HG03159 (cell line): ENCODE results near the gene ADO.
A peak's percentile ranks its signal among the peaks of the same experiment; 100 is the strongest.

Experiments used
- ATAC-seq: cut with Tn5 transposase; IDR thresholded peaks from one replicate; pipeline ENCODE4 v1.9.1; 2021; ENCODE audit warnings: mild to moderate bottlenecking, moderate library complexity; ENCODE audit not compliant: unreplicated experiment

The ADO gene

DNA sequence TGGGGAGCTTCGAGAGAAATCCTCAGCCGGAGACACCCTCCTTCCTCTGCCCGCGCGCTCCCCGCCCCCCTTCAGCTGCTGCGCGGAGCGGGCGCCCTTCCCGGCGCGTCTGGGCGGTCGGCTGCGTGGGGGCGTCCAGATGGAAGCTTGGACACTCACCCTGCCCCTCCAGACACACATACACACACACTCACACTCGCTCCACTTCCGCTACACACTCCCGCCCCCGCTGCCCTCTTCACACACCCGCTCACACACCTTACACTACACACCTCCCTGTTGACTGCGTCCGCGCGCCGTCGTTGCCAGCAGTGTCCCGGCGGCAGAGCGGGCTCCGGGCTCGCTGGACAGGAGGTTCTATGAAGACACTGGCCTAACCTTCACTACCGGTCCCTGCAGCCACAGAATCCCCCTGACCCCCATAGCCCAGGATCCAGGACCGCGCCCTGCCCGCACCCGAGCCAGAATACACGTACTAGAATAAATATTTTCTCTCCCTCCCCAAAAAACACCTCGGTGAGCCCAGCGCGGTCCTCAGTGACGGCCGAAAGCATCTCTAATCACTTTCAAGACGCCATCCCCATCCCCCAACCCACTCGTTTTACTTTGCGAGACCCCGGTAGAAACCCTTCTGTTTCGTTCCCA is 12.7 kb downstream of the ADO start:
- peak; percentile 10 for ATAC-seq

DNA sequence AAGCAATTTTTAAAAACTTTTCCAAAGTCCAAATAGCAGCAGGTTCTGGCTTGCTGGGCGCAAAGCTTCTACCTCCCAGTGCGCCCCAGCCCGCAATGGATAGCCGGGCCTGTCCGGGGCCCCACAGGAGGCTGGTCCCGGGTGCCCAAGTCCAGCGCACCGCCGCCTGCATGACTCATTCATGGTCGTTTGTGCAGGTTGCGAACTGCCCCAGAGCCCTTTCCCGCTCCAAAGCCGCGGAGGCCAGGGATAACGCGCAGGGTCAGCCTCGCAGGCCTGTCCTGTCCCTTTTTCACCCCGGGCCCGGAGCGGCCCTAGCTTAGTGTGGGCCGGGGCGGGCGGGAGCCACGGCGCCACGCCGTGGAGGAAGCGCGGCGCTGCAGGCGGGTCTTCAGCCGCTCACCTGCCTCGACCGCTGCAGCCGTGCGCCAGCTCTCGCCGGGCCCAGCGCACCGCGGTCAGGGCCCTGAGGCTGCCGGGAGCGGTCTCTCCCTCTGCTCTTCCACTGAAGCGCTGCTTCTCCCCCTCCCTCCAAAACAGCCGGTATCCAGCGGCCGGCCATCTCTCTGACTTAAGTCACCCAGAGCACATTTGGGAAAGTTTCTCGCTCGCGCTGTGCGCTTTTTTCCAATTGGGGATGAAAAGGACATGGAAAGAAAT is 13.4 kb downstream of the ADO start:
- ATAC-seq: peak; percentile 31

DNA sequence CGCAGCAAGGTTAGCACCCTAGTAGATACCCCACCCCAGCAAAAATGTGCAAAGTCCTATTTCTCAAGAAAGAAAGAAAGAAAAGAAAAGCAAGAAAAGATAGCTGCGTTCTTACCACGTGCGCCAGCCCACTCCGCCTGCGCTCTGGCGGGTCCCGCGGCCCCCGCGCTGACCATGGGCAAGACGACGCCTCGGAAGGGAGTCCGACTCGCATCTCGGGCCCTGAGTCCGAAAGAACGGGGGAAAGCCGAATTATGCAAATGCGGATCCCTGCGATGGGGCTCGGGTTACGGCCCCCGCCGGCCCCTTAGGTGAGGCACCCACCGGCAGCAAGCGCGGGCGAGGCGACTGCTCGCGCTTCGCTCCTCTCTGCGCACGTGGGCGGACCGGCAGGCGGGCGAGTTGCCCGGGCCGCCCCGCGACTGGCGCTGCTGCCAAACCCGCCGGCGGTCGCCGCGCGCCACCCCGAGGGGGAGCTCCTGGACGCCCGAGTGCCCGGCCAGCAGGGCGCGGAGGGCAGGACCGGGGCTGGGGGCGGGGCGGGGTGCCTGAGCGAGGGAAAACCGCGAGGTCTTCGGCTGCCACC is 14.0 kb downstream of the ADO start:
- ATAC-seq: no peak

DNA sequence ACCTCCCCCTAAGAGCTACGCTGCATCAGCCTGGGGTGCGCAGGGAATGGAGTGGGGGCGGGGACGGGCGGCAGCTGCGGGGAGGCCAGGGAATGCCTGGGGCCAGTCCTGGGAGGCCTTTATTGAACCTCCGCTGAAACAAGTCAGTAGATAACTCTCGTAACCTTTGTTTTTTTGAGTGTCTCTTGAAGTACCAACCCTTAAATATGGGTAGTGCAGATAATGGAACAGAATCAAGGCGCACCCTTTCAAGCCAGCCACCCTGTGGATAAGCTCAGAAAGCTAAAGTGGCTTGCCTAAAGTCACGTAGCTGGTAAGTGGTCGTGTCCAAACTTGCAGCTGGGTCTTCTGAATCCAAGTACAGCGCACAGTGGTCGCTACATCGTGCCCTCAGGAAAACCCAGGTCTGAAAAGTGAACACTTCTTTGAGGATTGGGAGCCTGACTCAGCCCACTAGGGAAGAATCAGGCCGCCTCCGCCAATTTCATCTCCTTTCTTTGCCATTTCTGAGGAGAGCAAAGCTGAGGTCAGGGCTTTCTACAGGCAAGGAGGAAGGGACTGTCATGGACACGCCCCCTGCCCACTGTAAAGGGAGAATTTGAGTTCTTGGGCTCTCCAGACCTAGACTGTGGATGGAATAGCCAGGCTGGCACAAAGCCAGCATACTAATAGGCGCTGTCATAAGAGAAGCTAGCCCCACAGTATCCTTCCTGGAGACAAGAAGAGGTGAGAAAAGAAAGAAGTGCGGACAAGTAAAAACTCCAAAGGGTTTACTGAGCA is 14.8 kb downstream of the ADO start:
- ATAC-seq: no peak

DNA sequence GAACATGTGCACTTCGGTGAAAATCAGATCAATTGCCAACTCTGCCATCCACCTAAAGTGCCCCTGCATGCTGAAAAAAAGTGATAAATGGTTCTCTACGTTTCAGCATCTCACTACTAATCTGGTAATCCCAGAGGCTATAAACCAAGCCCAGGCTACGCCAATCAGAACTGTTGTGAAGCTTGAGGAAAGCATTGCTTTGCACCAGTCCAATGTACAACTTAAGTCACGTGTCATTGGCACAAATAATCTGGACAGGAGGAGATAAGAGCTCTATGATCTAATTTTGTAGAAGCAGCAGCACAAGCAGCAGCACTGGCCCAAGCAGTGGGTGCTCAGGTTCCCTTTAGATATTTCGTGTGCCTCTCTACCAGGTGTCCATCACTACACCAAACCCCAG is 16.1 kb downstream of the ADO start:
- no peak for ATAC-seq

DNA sequence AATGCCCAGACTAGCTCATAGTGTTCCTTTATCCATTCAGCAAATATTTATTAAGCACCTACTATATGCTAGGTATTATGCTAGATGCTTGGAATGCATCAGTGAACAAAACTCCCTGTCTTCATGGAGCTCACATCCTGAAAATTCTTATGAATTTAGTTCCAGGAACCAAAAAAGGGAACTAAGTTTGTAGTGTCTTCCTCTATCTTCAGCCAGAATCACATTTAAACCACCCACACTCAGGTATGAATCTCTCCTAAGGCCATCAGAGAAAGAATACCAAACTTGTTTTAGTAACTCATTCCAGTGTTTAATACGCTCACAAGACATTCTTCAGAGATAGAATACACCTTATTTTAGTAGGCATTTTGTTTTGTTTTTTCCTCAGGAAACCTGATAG is 21.8 kb downstream of the ADO start:
- no peak for ATAC-seq

DNA sequence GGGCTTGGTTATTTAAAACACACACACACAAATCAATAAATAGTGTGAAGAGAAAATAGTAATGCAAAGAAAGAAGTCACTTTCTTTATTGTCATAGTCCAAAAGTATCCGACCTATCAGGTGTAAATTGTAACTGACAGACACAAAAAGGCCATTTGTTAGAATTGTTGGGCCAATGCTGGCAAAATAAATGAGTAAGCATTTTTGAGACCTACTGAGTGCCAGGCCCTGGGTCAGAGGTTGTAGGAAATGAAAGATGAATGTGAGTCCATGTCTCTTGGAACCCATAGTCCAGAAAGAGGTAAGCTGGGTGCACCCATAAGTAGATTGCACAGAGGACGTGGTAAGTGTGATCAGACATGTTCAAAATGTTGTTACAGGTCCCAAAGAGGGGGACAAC is 25.1 kb downstream of the ADO start:
- ATAC-seq: no peak

DNA sequence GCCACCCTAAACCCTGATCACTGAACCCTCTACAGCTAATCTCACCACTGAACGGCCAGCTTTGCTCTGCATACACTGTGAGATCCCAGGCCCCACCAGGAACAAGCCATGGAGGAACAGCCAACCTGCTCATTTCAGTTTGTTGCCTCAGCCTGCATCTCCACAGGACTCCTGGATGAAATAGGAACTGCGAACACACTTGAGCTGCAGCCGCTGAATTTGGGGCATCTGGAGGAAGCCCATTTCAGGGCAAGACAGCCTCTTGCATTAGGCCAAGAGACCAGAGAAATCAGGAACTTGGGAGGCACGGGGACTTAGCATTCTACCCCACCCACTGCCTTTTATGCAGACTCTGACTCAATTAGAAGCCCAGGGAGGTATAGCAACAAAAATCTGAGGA is 26.2 kb downstream of the ADO start:
- ATAC-seq: no peak

DNA sequence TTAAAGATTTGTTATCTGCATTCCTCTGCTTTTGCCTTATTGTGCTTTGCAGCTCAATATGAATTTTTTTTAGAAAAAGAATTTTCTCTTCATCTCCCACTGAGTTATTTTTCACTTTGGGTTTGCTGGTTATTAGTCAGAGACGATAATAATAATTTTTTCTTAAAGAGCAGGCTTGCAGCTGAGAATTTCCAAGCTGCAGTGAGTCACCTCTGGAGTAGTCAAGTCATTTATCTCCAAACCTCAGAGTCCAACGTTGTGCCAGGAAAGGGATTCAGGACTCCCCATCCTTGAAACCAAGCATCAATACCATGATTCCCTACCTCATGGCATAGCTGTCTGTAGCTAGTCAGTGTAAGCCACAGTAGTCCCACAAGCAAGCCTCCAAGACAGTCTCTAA is 26.8 kb downstream of the ADO start:
- ATAC-seq: no peak

DNA sequence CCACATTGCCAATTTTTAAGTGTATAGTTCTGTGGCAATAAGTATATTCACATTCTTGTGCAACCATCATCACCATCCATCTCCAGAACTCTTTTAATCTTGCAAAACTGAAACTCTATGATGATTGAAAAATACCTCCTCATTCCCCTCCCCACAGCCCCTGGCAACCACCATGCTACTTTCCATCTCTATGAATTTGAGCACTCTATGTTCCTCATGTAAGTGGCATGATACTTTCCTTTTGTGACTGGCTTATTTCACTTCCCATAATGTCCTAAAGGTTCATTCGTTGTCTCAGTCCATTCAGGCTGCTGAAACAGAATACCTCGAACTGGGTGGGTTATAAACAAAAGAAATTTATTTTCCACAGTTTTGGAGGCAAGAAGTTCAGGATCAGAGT is 35.1 kb downstream of the ADO start:
- ATAC-seq: no peak

DNA sequence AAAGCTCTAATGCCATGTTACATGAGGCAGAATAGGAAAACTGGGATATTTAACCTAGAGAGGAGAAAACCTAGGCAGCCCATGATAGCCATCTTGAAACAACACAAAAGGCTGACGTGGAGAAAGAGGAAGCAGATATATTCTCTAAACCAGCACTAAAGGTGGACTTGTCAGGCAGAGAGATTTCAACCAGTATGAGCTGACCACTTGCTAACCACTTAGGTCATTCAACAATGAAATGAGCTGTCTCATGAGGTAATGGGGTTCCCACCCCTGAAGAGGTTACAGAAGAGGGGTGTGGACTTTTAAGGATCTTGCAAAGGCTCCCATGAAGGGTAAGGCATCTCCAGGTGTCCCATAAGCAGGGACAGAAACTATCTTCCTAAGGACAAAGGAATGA is 38.5 kb downstream of the ADO start:
- ATAC-seq: peak; percentile 58

DNA sequence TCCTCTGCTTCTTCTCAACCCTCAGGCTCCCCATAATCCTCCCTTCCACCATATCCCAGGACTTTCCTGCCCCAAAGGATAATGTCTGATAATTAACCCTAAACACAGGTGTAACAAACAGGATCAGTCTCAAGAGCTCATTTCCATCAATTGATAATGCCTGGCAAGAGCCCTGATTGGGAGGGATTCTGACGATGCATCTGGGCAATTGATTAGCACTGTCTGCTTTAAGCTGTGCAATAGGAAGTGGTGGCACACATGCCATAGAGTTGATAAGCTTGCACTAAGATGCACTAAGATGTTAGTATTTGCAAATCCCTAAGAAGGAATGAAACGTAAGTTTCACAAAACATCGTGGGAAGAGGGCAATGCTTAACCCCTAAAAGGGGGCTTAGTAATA is 39.1 kb downstream of the ADO start:
- ATAC-seq: no peak

DNA sequence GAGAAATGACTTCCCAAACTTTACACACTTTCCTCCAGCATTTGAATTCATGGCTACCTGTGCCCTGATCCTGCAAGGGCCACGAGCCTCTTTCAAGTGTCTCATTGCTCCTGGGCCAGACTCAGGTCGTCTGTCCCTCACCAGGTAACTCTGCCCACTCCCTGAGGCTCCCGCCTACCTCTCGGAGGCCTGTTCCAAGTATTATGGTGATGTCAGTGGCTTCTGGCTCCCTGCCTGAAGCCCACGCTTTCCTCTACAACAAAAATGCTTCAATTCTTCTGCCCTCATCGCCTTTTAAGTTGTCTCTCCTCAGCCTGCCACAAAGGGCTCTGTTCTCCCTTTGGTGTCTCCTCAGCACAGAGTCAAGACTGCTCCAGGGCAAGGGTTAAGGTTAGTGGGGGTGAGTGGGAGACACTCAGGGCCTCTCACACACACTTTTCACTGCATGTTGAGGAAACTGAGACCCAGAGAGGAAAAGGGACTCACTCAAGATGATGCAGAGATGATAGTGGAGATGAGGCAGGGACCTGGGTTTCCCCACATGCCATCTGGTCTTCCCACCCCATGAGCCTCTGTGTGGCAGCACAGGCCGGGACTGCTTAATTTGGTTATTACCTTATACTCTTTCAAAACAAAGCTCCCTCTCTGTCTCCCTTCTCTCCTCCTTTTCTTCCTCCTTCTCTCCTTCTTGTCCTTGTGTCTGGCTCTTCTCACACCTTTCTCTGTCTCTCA is 39.9 kb downstream of the ADO start:
- ATAC-seq: no peak

DNA sequence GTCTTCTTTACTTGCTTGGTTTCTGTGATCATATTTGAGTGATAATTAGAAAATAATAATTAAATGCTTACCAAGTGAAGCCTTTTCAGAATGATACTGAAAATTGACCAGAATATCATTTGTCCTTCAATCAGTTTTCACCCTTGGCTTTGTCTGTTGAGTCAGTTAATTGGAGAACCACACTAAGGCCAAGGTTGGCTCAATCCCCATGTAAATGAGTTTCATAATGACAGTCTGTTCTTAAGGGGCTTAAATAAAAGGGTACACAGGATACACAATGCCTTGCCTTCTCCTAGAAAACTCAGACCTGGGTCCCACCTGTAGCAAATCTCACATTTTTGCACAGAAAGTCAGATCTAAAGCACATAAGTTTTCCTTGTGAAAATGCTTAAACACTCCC is 42.9 kb downstream of the ADO start:
- no peak for ATAC-seq

DNA sequence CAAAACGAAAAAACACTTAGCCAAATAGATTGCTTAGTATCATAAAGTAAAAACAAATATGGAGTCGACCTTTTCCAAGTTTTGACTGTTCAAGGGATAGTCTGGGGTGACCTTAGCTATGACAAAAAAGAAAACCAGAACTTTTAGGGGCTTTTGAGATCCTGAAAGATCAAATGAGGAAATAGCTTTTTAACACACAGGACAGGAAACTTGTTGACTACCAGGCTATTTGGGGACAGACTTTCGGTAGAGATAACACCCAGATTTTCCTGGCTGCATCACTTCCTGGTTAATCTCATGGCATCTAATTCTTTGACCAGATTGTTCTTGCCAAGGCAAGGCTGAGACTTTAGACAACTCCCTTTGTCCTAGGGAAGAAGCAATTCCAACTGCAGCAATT is 46.1 kb downstream of the ADO start:
- ATAC-seq: no peak

DNA sequence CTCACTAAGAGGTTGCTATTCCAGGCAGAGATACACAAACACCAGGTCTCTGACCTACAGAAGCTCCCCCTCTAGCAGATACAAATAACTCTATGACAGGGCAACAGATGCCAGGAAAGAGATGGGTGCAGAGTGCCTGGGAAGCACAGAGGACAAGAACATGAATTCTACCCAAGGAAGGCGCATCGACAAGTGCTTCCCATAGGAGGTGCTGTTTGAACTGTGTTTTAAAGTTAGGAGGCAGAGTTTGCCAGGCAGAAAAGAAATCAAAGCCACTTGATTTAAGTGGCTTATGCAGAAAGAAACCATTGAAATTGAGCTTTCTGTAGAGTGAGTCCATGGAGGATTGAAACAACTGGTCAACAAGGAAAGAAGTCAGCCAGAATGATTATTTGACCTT is 46.9 kb downstream of the ADO start:
- ATAC-seq: no peak

DNA sequence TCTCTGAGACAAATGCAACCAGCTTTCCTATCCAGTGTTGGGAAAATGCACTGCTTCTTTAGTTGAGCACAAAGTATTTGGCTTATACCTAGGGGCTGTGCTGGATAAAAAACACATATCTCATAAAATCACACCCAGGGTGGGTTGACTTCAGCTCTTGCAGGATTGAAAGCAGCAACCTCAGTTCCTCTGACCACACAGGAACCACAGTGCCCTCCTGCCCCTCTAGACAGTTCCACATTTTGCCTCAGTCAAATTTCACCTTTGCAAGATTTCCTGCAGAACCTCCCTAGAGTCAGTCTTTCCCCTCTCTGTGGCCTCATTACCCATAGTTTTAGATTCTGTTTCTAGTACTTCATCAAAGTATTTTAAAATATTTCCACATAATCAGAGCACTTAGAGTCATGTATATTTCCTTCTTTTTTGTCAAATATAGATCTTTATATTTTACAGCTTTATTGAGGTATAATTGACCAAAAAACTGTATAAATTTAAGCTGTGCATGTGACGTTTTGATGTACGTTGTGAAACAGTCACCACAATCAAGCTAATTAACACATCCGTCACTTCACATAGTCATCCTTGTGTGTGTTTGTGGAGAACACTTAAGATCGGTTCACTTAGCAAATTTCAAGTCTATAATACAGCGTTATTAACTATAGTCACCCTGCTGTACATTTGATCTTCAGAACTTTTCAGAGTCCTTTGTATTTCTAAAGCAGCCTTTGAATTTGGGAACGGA is 48.6 kb downstream of the ADO start:
- ATAC-seq: peak; percentile 66

DNA sequence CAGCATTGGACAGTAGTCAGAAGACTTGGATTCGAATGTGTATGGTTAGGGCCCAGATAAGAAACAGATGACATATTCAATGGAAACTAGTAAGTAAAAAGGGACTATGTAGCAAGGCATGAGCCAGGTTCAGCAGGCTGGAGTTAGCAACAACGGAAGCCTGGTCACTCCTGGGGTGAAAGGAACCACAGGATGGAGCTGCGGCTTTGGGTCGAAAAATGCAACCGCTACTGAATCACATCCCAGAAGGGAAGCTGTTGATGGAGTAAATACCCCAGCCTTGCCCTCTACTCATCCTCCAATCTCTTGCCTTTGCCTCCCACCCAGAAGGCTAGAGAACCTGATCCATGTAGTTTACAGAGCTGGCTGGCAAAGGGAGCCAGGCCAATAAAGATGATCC is 49.2 kb downstream of the ADO start:
- ATAC-seq: no peak

DNA sequence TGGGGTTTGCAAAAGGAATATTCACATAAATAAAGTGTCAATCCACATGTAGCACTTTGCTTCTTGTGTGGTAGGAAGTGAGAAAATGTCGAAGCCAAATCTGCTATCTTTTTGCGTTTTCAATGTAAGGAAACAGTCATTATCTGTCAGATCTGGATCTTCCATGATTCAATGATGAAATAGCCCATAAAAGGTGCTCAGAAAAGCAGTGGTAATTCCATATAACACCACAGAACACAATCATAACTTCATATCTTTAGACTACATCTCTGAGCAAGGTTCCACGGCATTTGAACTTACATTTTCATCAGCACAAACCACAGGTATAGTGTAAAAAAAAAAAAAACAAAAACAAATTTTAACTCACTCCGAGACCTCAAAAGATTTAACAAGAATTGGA is 51.5 kb downstream of the ADO start:
- ATAC-seq: no peak
